AG04449 (cell line): ENCODE results near the gene SEPTIN5.

Source experiments
- CTCF ChIA-PET: fragments of 350-600 bp; formaldehyde crosslinking; extraction: SDS; loops from one replicate; lab custom pipeline; 2021; ENCODE audit warnings: antibody characterized with exemption; lab: Yijun Ruan, JAX
- POLR2A ChIA-PET: fragments of 400-600, 350-600 bp; formaldehyde crosslinking; extraction: SDS; loops from one replicate; lab custom pipeline; 2020; ENCODE audit warnings: antibody characterized with exemption, inconsistent platforms; lab: Yijun Ruan, JAX
- DNase-seq: peaks from one replicate; pipeline ENCODE4 v3.0.0-alpha.2; 2010; ENCODE audit warnings: low read depth, low spot score
- H3K4me3 ChIP-seq: 2 replicates; pipeline ENCODE4 v1.5.1; 2011; ENCODE audit warnings: low read depth, mild to moderate bottlenecking, control low read depth, low read length
- TF ChIP-seq, protein P1 (sequence below): IDR thresholded peaks from one replicate; pipeline ENCODE4 v1.5.1; 2011; ENCODE audit warnings: mild to moderate bottlenecking, moderate library complexity, low read length, control low read depth, inconsistent platforms; ENCODE audit not compliant: insufficient read depth; ENCODE audit errors: missing control alignments

Gene SEPTIN5

DNA sequence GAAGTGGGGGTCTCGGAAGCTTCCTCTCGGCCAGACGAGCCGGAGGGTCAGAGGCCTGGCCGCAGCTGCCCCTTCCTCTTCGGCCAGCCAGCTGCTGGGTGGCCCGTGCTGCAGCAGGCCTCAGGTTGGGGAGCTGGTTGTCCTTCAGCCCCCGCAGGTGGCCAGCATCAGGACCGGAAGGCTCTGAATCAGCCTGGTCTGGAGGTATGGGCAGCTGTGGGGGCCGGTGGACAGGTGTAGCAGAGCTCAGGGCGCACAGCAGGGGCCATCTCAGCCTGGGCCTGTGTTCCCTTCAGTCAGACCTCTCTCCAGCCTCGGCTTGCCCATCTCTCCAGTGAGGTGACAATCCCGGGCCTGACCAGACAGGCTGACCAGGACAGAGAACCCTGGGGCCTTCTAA lies 32.4 kb downstream of the SEPTIN5 start:
- CTCF ChIA-PET, result interaction anchor here (1.4 to 6.9 kb wide), 5 partner anchors 10 to 207 kb away, joined by 3 to 70 read pairs (median 4); no protein-coding TSS in a partner anchor

DNA sequence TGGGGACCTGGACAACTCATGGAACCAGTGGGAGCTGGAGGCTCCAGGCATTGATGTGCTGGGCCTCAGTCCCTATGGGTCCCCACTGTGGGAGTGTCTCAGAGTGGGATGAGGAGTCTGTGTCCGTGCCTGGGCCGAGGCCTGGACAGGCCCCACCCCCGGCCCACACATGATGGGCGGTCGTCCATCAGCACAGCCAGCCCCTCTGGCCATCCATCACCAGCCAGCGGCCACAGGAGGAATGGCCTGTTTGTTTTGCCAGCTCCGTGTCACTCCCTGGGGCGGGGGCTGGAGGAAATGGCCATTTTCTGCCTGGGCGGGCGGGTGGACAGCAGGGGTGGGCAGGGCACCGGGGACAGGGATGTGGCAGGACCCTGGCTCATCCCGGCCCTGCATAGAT lies 33.2 kb downstream of the SEPTIN5 start:
- DNase-seq, result no peak
- POLR2A ChIA-PET, result no interaction called here
- H3K4me3 ChIP-seq, result no peak overlapping the region
- TF ChIP-seq, protein P1, sequence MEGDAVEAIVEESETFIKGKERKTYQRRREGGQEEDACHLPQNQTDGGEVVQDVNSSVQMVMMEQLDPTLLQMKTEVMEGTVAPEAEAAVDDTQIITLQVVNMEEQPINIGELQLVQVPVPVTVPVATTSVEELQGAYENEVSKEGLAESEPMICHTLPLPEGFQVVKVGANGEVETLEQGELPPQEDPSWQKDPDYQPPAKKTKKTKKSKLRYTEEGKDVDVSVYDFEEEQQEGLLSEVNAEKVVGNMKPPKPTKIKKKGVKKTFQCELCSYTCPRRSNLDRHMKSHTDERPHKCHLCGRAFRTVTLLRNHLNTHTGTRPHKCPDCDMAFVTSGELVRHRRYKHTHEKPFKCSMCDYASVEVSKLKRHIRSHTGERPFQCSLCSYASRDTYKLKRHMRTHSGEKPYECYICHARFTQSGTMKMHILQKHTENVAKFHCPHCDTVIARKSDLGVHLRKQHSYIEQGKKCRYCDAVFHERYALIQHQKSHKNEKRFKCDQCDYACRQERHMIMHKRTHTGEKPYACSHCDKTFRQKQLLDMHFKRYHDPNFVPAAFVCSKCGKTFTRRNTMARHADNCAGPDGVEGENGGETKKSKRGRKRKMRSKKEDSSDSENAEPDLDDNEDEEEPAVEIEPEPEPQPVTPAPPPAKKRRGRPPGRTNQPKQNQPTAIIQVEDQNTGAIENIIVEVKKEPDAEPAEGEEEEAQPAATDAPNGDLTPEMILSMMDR, result no peak
- CTCF ChIA-PET, result interaction anchor here (1.5 to 6.9 kb wide), 3 partner anchors 9 to 163 kb away, joined by 3 to 70 read pairs (median 9); no protein-coding TSS in a partner anchor

More for the DNA sequence above, 32.4 kb downstream of the SEPTIN5 start:
- TF ChIP-seq, protein P1, result no peak
- no peak for DNase-seq
- POLR2A ChIA-PET, result no interaction called here
- no peak overlapping the region for H3K4me3 ChIP-seq

DNA sequence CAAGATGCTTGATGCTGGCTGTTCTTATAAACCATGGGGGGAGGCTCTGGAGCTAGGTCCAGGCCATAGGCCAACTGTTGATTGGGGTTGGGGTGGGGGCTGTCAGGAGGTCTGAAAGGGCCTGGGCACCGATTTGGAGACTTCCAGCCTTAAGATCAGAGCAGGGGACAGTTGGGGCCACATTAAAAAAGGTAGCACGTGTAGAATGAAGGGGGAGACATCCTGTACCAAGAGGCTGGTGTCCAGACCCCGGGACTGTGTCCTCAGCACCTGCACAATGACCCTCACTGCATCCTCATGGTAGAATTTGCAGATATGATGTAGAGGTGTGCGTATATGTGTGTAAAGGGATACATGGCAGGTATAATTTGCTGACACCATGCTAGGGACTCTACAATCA lies 33.8 kb downstream of the SEPTIN5 start:
- DNase-seq, result no peak
- ChIA-PET CTCF (interaction anchor here (1.5 to 3.9 kb wide), 3 partner anchors 9 to 162 kb away, joined by 3 to 28 read pairs (median 9); no protein-coding TSS in a partner anchor), POLR2A (no interaction called here)
- H3K4me3 ChIP-seq, result no peak overlapping the region
- TF ChIP-seq, protein P1, result no peak

DNA sequence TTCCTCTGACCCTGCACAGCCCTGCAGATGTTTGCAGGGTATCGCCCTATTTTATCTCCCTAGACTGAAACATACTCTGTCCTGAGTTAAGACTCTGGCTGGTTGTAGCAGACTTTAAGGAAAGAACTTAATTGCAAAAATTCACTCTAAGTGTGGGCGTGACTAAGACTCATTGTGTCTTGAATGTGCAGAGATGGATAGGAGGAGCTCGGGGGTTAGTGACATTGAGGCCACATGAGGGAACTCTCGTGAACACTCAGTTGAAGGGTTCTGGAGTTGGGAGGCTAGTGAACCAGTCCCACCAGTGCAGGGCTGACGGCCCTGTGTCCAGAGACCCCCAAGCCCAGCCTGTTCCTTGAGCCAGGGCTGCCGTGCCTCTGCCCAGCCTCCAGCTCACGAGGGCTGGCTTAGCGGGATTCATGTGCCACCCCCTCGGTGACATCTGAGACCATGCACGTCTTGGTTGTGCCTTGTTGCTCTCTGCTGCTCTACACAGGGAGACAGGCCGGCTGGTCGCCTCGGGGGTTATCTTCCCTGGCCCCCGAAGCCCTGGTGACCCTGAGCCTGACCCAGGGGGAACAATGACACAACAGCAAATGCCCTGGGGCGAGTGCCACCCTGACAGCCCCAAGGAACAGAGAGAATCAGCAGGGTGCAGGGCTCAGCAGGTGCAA lies 34.8 kb downstream of the SEPTIN5 start:
- ChIA-PET POLR2A (no interaction called here), CTCF (interaction anchor here (1.2 to 3.9 kb wide), 2 partner anchors 18 to 161 kb away, joined by 5 to 28 read pairs; no protein-coding TSS in a partner anchor)
- TF ChIP-seq, protein P1, result no peak
- no peak for DNase-seq
- H3K4me3 ChIP-seq, result no peak overlapping the region

DNA sequence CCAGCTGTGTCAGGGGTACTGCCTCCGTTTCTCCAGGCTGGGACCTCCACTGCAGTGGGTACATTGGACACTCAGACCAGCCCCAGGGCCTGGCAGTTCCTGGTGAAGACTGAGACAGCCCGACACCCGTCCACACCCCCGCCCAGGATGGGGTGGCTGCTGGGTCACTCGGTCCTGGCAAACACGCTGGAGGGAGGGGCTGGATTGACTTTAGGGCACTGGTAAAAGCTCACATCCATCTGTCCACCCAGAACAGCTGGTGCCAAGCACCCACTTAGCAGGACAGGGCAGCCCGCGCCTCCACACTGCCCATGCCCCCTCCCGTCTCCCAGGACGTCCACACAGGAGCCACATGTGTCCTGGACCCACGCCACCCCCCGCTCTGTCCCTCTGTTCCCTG lies 35.6 kb downstream of the SEPTIN5 start:
- DNase-seq, result no peak
- ChIA-PET CTCF (interaction anchor here (0.9 to 3.9 kb wide), 3 partner anchors 11 to 160 kb away, joined by 3 to 28 read pairs (median 5); no protein-coding TSS in a partner anchor), POLR2A (no interaction called here)
- TF ChIP-seq, protein P1, result no peak
- H3K4me3 ChIP-seq, result no peak overlapping the region
